ENCODE results near the gene TAB2.

DNA sequence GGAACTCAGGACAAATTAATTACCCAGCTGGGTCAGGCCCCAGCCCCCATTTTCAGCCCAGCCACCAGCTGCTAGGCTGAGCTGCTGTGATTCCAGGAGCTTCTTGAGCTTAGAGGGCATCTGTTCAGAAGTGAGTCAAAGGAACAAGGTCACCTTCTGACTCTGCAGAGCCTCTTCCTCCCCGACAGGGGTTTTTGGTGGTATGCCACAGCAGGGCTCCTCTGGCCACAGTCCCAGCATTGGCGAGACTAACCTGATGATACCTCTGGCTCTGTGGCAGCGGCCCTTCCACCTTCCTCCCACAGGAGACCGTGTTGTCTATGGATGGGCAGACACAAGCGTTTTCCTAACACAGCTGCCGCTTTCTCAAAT is 127.6 kb downstream of the TAB2 start:
- TF ChIP-seq, protein P1, sequence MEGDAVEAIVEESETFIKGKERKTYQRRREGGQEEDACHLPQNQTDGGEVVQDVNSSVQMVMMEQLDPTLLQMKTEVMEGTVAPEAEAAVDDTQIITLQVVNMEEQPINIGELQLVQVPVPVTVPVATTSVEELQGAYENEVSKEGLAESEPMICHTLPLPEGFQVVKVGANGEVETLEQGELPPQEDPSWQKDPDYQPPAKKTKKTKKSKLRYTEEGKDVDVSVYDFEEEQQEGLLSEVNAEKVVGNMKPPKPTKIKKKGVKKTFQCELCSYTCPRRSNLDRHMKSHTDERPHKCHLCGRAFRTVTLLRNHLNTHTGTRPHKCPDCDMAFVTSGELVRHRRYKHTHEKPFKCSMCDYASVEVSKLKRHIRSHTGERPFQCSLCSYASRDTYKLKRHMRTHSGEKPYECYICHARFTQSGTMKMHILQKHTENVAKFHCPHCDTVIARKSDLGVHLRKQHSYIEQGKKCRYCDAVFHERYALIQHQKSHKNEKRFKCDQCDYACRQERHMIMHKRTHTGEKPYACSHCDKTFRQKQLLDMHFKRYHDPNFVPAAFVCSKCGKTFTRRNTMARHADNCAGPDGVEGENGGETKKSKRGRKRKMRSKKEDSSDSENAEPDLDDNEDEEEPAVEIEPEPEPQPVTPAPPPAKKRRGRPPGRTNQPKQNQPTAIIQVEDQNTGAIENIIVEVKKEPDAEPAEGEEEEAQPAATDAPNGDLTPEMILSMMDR (IDR thresholded peaks at IDR 0.05): no peak
- TF ChIP-seq, protein P2, sequence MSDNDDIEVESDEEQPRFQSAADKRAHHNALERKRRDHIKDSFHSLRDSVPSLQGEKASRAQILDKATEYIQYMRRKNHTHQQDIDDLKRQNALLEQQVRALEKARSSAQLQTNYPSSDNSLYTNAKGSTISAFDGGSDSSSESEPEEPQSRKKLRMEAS (CRISPR knock-in tag; IDR thresholded peaks at IDR 0.05): no peak
- TF ChIP-seq, protein P3, sequence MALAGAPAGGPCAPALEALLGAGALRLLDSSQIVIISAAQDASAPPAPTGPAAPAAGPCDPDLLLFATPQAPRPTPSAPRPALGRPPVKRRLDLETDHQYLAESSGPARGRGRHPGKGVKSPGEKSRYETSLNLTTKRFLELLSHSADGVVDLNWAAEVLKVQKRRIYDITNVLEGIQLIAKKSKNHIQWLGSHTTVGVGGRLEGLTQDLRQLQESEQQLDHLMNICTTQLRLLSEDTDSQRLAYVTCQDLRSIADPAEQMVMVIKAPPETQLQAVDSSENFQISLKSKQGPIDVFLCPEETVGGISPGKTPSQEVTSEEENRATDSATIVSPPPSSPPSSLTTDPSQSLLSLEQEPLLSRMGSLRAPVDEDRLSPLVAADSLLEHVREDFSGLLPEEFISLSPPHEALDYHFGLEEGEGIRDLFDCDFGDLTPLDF (CRISPR knock-in tag; IDR thresholded peaks at IDR 0.05): no peak
- TF ChIP-seq NFATC4 (CRISPR knock-in tag; IDR thresholded peaks at IDR 0.05): no peak
- TF ChIP-seq, protein P4, sequence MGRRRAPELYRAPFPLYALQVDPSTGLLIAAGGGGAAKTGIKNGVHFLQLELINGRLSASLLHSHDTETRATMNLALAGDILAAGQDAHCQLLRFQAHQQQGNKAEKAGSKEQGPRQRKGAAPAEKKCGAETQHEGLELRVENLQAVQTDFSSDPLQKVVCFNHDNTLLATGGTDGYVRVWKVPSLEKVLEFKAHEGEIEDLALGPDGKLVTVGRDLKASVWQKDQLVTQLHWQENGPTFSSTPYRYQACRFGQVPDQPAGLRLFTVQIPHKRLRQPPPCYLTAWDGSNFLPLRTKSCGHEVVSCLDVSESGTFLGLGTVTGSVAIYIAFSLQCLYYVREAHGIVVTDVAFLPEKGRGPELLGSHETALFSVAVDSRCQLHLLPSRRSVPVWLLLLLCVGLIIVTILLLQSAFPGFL (CRISPR knock-in tag; IDR thresholded peaks at IDR 0.05; ENCODE audit: borderline replicate concordance): no peak
- no peak for TF ChIP-seq TCF7 (CRISPR knock-in tag; IDR thresholded peaks at IDR 0.05; ENCODE audit: low read depth)

Measured in WTC11 (cell line).